GM12875 (cell line): Measurements from ENCODE around the gene FOXK1.
"Not testable (repeated sequence)": the region's sequence is repeated elsewhere in the genome, so short reads cannot be mapped to it uniquely, and the experiment has no call there.

Experiments used
- H3K4me3 ChIP-seq: one replicate; pipeline ENCODE4 v1.5.1; 2011; ENCODE audit warnings: low read depth, low read length, control low read depth
- CTCF ChIP-seq: IDR thresholded peaks from 2 replicates; pipeline ENCODE4 v1.5.1; 2011; ENCODE audit warnings: low read depth, mild to moderate bottlenecking, control low read depth, inconsistent platforms, low read length, moderate library complexity, borderline replicate concordance; ENCODE audit not compliant: insufficient read depth

The FOXK1 gene

GRCh38 chr7:4801839-4802231 is 119.7 kb downstream of the FOXK1 start:
- no peak for TF ChIP-seq CTCF
- H3K4me3 ChIP-seq: no peak overlapping the region

- H3K4me3 ChIP-seq: not testable (repeated sequence)
Measured at GRCh38 chr7:4802577-4802976, 120.5 kb downstream of the FOXK1 start.

- no peak overlapping the region for H3K4me3 ChIP-seq
Measured at GRCh38 chr7:4803397-4804241, 121.5 kb downstream of the FOXK1 start.

GRCh38 chr7:4805110-4805983 is 123.3 kb downstream of the FOXK1 start:
- H3K4me3 ChIP-seq: no peak overlapping the region
- TF ChIP-seq CTCF: no peak

More at GRCh38 chr7:4803397-4804241, 121.5 kb downstream of the FOXK1 start:
- no peak for TF ChIP-seq CTCF

- H3K4me3 ChIP-seq: no peak overlapping the region
- TF ChIP-seq CTCF: no peak
Measured at GRCh38 chr7:4805984-4806300, 123.8 kb downstream of the FOXK1 start.

DNA sequence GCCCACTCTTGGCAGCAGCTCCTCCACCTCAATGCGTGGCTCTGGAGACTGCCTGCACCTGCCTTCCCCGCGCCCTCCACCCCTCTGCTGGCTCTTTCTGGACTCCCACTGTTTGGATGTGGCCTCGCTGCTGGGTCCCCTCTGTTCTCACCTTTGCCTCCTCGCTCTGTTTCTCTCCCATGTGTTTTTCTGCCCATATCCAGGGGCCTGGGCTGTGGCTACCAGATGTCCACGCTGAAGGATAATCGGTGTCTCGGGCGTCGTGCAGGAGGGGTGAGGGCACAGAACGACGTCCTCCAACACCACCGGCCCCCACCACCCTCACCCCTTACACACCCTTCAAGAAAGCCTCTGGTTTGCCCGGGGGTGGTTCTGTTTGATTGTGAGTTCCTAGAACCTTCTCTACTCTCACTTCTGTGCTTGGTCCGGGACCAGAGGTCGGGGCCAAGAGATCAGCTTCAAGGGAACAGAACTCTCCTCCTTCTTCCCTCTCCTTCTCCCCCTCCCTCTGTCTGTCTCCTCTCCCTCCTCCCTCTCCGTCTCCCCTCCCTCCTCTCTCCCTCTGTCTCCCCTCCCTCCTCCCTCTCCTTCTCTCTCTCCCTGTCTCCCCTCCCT is 125.0 kb downstream of the FOXK1 start:
- TF ChIP-seq CTCF: no peak
- no peak overlapping the region for H3K4me3 ChIP-seq

DNA sequence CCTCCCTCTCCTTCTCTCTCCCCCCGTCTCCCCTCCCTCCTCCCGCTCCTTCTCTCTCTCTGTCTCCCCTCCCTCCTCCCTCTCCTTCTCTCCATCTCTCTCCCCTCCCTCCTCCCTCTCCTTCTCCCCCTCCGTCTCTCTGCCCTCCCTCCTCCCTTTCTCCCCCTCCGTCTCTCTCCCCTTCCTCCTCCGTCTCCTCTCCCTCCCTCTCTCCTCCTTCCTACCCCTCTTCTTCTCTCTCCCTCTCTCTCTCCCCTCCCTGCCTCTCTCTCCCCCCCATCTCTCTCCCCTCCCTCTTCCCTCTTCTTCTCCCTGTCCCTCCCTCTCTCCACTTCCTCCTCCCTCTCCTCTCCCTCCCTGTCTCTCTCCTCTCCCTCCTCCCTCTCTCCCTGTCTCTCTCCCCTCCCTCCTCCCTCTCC is 125.5 kb downstream of the FOXK1 start:
- no peak overlapping the region for H3K4me3 ChIP-seq
- no peak for TF ChIP-seq CTCF
